Epithelial cell of proximal tubule (primary cell): ENCODE data around the gene A4GALT. TPM values are rescaled to one million over a fixed set of nuclear protein-coding genes. Genes with fewer than 3 reads are reported as not detected.
"Not testable (repeated sequence)": the region's sequence is repeated elsewhere in the genome, so short reads cannot be mapped to it uniquely, and the experiment has no call there.

Experiments
- DNase-seq: peaks from one replicate; pipeline ENCODE4 v3.0.0-alpha.2; 2011; ENCODE audit warnings: low read depth
- H3K4me3 ChIP-seq: 2 replicates; pipeline ENCODE4 v1.5.1; 2011; ENCODE audit warnings: low read depth, mild to moderate bottlenecking, low read length
- CTCF ChIP-seq: conservative IDR thresholded peaks from 2 replicates; pipeline ENCODE4 v1.5.1; 2012; ENCODE audit warnings: low read depth, mild to moderate bottlenecking, low read length
- total RNA-seq: library from RNA; depleted of rRNA; stranded (reverse); fragments of >200 nt; gene quantifications from 2 replicates; pipeline ENCODE4 v1.2.3, GENCODE V29; 2015

The A4GALT gene
- total RNA-seq, 1 donor from 2014 or later, result 16.2 TPM

GRCh38 chr22:42679691-42680090 lies 41.0 kb downstream of the A4GALT start:
- no peak overlapping the region for H3K4me3 ChIP-seq
- DNase-seq, result no peak
- no peak for TF ChIP-seq CTCF

- DNase-seq, result no peak
These were observed 41.8 kb downstream of the A4GALT start for GRCh38 chr22:42678894-42679293.

GRCh38 chr22:42677936-42678335 lies 42.7 kb downstream of the A4GALT start:
- not testable (repeated sequence) for DNase-seq, H3K4me3 ChIP-seq

More at GRCh38 chr22:42678894-42679293, 41.8 kb downstream of the A4GALT start:
- TF ChIP-seq CTCF, result no peak
- no peak overlapping the region for H3K4me3 ChIP-seq

- TF ChIP-seq CTCF, result no peak
- no peak overlapping the region for H3K4me3 ChIP-seq
- no peak for DNase-seq
These were observed 44.5 kb downstream of the A4GALT start for GRCh38 chr22:42676059-42676607.

- no peak for TF ChIP-seq CTCF
- DNase-seq, result peak; percentile 53
- H3K4me3 ChIP-seq, result no peak overlapping the region
These were observed 46.7 kb downstream of the A4GALT start for GRCh38 chr22:42673898-42674401.

GRCh38 chr22:42673071-42673470 lies 47.6 kb downstream of the A4GALT start:
- not testable (repeated sequence) for H3K4me3 ChIP-seq, DNase-seq

- TF ChIP-seq CTCF, result no peak
- H3K4me3 ChIP-seq, result no peak overlapping the region
- no peak for DNase-seq
These were observed 49.6 kb downstream of the A4GALT start for GRCh38 chr22:42670921-42671709.

GRCh38 chr22:42670046-42670445 lies 50.6 kb downstream of the A4GALT start:
- H3K4me3 ChIP-seq, result no peak overlapping the region
- DNase-seq, result no peak
- no peak for TF ChIP-seq CTCF

- H3K4me3 ChIP-seq, DNase-seq: not testable (repeated sequence)
These were observed 54.3 kb downstream of the A4GALT start for GRCh38 chr22:42666393-42666792.
